WTC11 (cell line): ENCODE data around the gene EGFR. TPM values are rescaled to one million over a fixed set of nuclear protein-coding genes. Genes with fewer than 3 reads are reported as not detected.

Experiments
- ATAC-seq: fragments of 200-7000 bp; cut with Tn5 transposase; 2 replicates; pipeline ENCODE4 v1.10.0; 2021; ENCODE audit warnings: mild to moderate bottlenecking, moderate library complexity
- CTCF ChIA-PET: fragments of 300-600 bp; sonication (Branson Sonifier 250); formaldehyde crosslinking; loops from one replicate; lab custom pipeline; 2021; ENCODE audit warnings: antibody characterized with exemption; lab: Charles Lee
- POLR2A ChIA-PET: fragments of 350-600 bp; sonication (Branson Sonifier 250); formaldehyde crosslinking; loops from one replicate; lab custom pipeline; 2021; ENCODE audit warnings: antibody characterized with exemption; lab: Charles Lee
- DNase-seq: peaks from one replicate; pipeline ENCODE4 v3.0.0; 2021; ENCODE audit warnings: low spot score
- H3K27ac Mint-ChIP-seq: 2 replicates; pipeline ENCODE4 v1.8.0; 2021; ENCODE audit warnings: mixed read lengths
- H3K27me3 Mint-ChIP-seq: 2 replicates; pipeline ENCODE4 v1.8.0; 2021; ENCODE audit warnings: low read depth, mild to moderate bottlenecking, moderate library complexity, mixed read lengths
- H3K36me3 Mint-ChIP-seq: 2 replicates; pipeline ENCODE4 v1.8.0; 2021; ENCODE audit warnings: mixed read lengths
- H3K4me1 Mint-ChIP-seq: 2 replicates; pipeline ENCODE4 v1.8.0; 2022; ENCODE audit warnings: mixed read lengths
- H3K4me3 Mint-ChIP-seq: 2 replicates; pipeline ENCODE4 v1.8.0; 2021; ENCODE audit warnings: mild to moderate bottlenecking, moderate library complexity, mixed read lengths
- H3K9me3 Mint-ChIP-seq: 2 replicates; pipeline ENCODE4 v1.8.0; 2021; ENCODE audit warnings: mixed read lengths
- AFF4 ChIP-seq: sonication (generic); formaldehyde crosslinking; IDR thresholded peaks from 2 replicates; pipeline ENCODE4 v1.8.1; 2023; ENCODE audit warnings: mild to moderate bottlenecking, missing genetic modification reagents, borderline replicate concordance
- ATF1 ChIP-seq: sonication (generic); formaldehyde crosslinking; IDR thresholded peaks from 2 replicates; pipeline ENCODE4 v1.8.1; 2023; ENCODE audit warnings: mild to moderate bottlenecking, moderate library complexity, missing genetic modification reagents
- CREB1 ChIP-seq: sonication (generic); formaldehyde crosslinking; IDR thresholded peaks from 2 replicates; pipeline ENCODE4 v1.8.0; 2023; ENCODE audit warnings: mild to moderate bottlenecking, missing genetic modification reagents
- CREM ChIP-seq: sonication (generic); formaldehyde crosslinking; IDR thresholded peaks from 2 replicates; pipeline ENCODE4 v1.8.1; 2022; ENCODE audit warnings: mild to moderate bottlenecking, missing genetic modification reagents, moderate library complexity
- CTCF ChIP-seq: fragments of 200-600 bp; IDR thresholded peaks from 2 replicates; pipeline ENCODE4 v1.8.0; 2022; ENCODE audit warnings: antibody characterized with exemption
- ESRRA ChIP-seq: sonication (generic); formaldehyde crosslinking; IDR thresholded peaks from 2 replicates; pipeline ENCODE4 v1.8.1; 2022; ENCODE audit warnings: mild to moderate bottlenecking, missing genetic modification reagents, borderline replicate concordance
- FOXJ3 ChIP-seq: sonication (generic); formaldehyde crosslinking; IDR thresholded peaks from 2 replicates; pipeline ENCODE4 v1.9.0; 2021; ENCODE audit warnings: missing genetic modification reagents, mild to moderate bottlenecking, borderline replicate concordance
- FOXK1 ChIP-seq: sonication (generic); formaldehyde crosslinking; IDR thresholded peaks from 2 replicates; pipeline ENCODE4 v1.8.0; 2022; ENCODE audit warnings: mild to moderate bottlenecking, moderate library complexity, missing genetic modification reagents
- GTF2I ChIP-seq: fragments of 250-450 bp; sonication (Bioruptor Pico); conservative IDR thresholded peaks from 2 replicates; pipeline ENCODE4 v1.4.0; 2021; ENCODE audit warnings: mild to moderate bottlenecking
- IRF1 ChIP-seq: sonication (generic); formaldehyde crosslinking; IDR thresholded peaks from 2 replicates; pipeline ENCODE4 v1.8.0; 2023; ENCODE audit warnings: missing genetic modification reagents
- NR1H2 ChIP-seq: sonication (generic); formaldehyde crosslinking; IDR thresholded peaks from 2 replicates; pipeline ENCODE4 v1.9.0; 2021; ENCODE audit warnings: mild to moderate bottlenecking, moderate library complexity, missing genetic modification reagents
- NR3C1 ChIP-seq: sonication (generic); formaldehyde crosslinking; conservative IDR thresholded peaks from 2 replicates; pipeline ENCODE4 v1.8.1; 2023; ENCODE audit warnings: low read depth, mild to moderate bottlenecking, missing genetic modification reagents
- RORB ChIP-seq: fragments of 250-450 bp; sonication (Bioruptor Pico); IDR thresholded peaks from 2 replicates; pipeline ENCODE4 v1.9.0; 2021; ENCODE audit warnings: mild to moderate bottlenecking
- SMAD4 ChIP-seq: sonication (generic); formaldehyde crosslinking; IDR thresholded peaks from 2 replicates; pipeline ENCODE4 v1.8.0; 2022; ENCODE audit warnings: mild to moderate bottlenecking, missing genetic modification reagents
- STAT6 ChIP-seq: sonication (generic); formaldehyde crosslinking; conservative IDR thresholded peaks from 2 replicates; pipeline ENCODE4 v1.8.1; 2023; ENCODE audit warnings: mild to moderate bottlenecking, low read depth, missing genetic modification reagents, moderate library complexity
- TEAD1 ChIP-seq: sonication (generic); formaldehyde crosslinking; IDR thresholded peaks from 2 replicates; pipeline ENCODE4 v1.8.0; 2022; ENCODE audit warnings: mild to moderate bottlenecking, missing genetic modification reagents
- ZBTB21 ChIP-seq: sonication (generic); formaldehyde crosslinking; IDR thresholded peaks from 2 replicates; pipeline ENCODE4 v1.8.1; 2023; ENCODE audit warnings: mild to moderate bottlenecking, missing genetic modification reagents, borderline replicate concordance
- ZNF263 ChIP-seq: sonication (generic); formaldehyde crosslinking; IDR thresholded peaks from 2 replicates; pipeline ENCODE4 v1.8.1; 2022; ENCODE audit warnings: low read depth, mild to moderate bottlenecking, moderate library complexity, missing genetic modification reagents
- ZNF396 ChIP-seq: fragments of 250-450 bp; sonication (Bioruptor Pico); IDR thresholded peaks from 2 replicates; pipeline ENCODE4 v1.8.0; 2021; ENCODE audit warnings: mild to moderate bottlenecking, moderate library complexity, borderline replicate concordance
- ZNF532 ChIP-seq: fragments of 250-450 bp; sonication (Bioruptor Pico); IDR thresholded peaks from 2 replicates; pipeline ENCODE4 v1.9.0; 2021; ENCODE audit warnings: mild to moderate bottlenecking, borderline replicate concordance
- total RNA-seq: library from RNA; stranded (reverse); gene quantifications from 3 replicates; pipeline ENCODE4 v1.2.3, GENCODE V29; 2021

The EGFR gene
- total RNA-seq, 1 experiment from 2014 or later, result 5.9 TPM

- POLR2A ChIA-PET, result no interaction called here
- Mint-ChIP-seq H3K9me3 (no peaks in the 10 kb centered on the region), H3K4me1 (no peaks in the 10 kb centered on the region), H3K4me3 (no peak overlapping the region), H3K36me3 (no peaks in the 10 kb centered on the region), H3K27ac (no peak overlapping the region), H3K27me3 (peaks cover 7% of the 10 kb centered on the region)
- DNase-seq (no peak), ATAC-seq (no peak)
- CTCF ChIA-PET, result no interaction called here
- TF ChIP-seq NR3C1 (CRISPR knock-in tag) (no peak), ZNF532 (CRISPR knock-in tag) (no peak), GTF2I (CRISPR knock-in tag) (no peak), STAT6 (no peak)
Observed at GRCh38 chr7:55026867-55027490, 8.2 kb downstream of the EGFR start.

- ChIA-PET CTCF (no interaction called here), POLR2A (no interaction called here)
- no peaks in the 10 kb centered on the region for H3K4me1 Mint-ChIP-seq
- H3K36me3 Mint-ChIP-seq, result no peaks in the 10 kb centered on the region
- H3K27ac Mint-ChIP-seq, result no peak overlapping the region
- no peaks in the 10 kb centered on the region for H3K9me3 Mint-ChIP-seq
- DNase-seq, result no peak
- peaks cover under 1% of the 10 kb centered on the region; the same call in 1 of the 2 replicates for H3K27me3 Mint-ChIP-seq
- no peak for ATAC-seq
- TF ChIP-seq SMAD4 (CRISPR knock-in tag), result no peak
- TF ChIP-seq AFF4 (CRISPR knock-in tag), result no peak
- no peak for TF ChIP-seq NR1H2 (CRISPR knock-in tag)
- no peak for TF ChIP-seq ATF1 (CRISPR knock-in tag)
- no peak for TF ChIP-seq CTCF
- TF ChIP-seq ZBTB21 (CRISPR knock-in tag), result no peak
- no peak for TF ChIP-seq ZNF263 (CRISPR knock-in tag)
- no peak for TF ChIP-seq RORB (CRISPR knock-in tag)
- TF ChIP-seq TEAD1 (CRISPR knock-in tag), result no peak
- no peak for TF ChIP-seq IRF1 (CRISPR knock-in tag)
- TF ChIP-seq FOXJ3 (CRISPR knock-in tag), result no peak
- no peak for TF ChIP-seq CREM (CRISPR knock-in tag)
- TF ChIP-seq ESRRA, result no peak
- no peak for TF ChIP-seq CREB1
- no peak for TF ChIP-seq ZNF396 (CRISPR knock-in tag)
- no peak for TF ChIP-seq FOXK1 (CRISPR knock-in tag)
- no peak overlapping the region for H3K4me3 Mint-ChIP-seq
Observed at GRCh38 chr7:55028011-55028410, 9.2 kb downstream of the EGFR start.
